Measurements from ENCODE around the gene KIRREL3.

KIRREL3 gene

GRCh38 chr11:126464796-126465195 lies 535.8 kb downstream of the KIRREL3 start:
- no peak for DNase-seq (ENCODE audit: low read depth)

- no peak for DNase-seq (ENCODE audit: low read depth)
Observed at GRCh38 chr11:126462422-126462821, 538.1 kb downstream of the KIRREL3 start.

- no peak for DNase-seq (ENCODE audit: low read depth)
Observed at GRCh38 chr11:126461996-126462395, 538.6 kb downstream of the KIRREL3 start.

GRCh38 chr11:126461096-126461440 lies 539.5 kb downstream of the KIRREL3 start:
- no peak for DNase-seq (ENCODE audit: low read depth)

- no peak for DNase-seq (ENCODE audit: low read depth)
Observed at GRCh38 chr11:126460417-126461095, 540.0 kb downstream of the KIRREL3 start.

GRCh38 chr11:126459691-126460281 lies 540.8 kb downstream of the KIRREL3 start:
- DNase-seq (ENCODE audit: low read depth), result peak; percentile 45

GRCh38 chr11:126457817-126458216 lies 542.8 kb downstream of the KIRREL3 start:
- no peak for DNase-seq (ENCODE audit: low read depth)

GRCh38 chr11:126456783-126457542 lies 543.6 kb downstream of the KIRREL3 start:
- no peak for DNase-seq (ENCODE audit: low read depth)

GRCh38 chr11:126456089-126456488 lies 544.5 kb downstream of the KIRREL3 start:
- no peak for DNase-seq (ENCODE audit: low read depth)

GRCh38 chr11:126452241-126453101 lies 548.1 kb downstream of the KIRREL3 start:
- no peak for DNase-seq (ENCODE audit: low read depth)

- DNase-seq (ENCODE audit: low read depth), result no peak
Observed at GRCh38 chr11:126451211-126451802, 549.3 kb downstream of the KIRREL3 start.

- DNase-seq (ENCODE audit: low read depth), result no peak
Observed at GRCh38 chr11:126450806-126451205, 549.8 kb downstream of the KIRREL3 start.

GRCh38 chr11:126450198-126450597 lies 550.4 kb downstream of the KIRREL3 start:
- DNase-seq (ENCODE audit: low read depth), result no peak

- no peak for DNase-seq (ENCODE audit: low read depth)
Observed at GRCh38 chr11:126446581-126446980, 554.0 kb downstream of the KIRREL3 start.

- DNase-seq (ENCODE audit: low read depth), result no peak
Observed at GRCh38 chr11:126444072-126444471, 556.5 kb downstream of the KIRREL3 start.

GRCh38 chr11:126443120-126443519 lies 557.5 kb downstream of the KIRREL3 start:
- no peak for DNase-seq (ENCODE audit: low read depth)

- DNase-seq (ENCODE audit: low read depth), result no peak
Observed at GRCh38 chr11:126440792-126441514, 559.6 kb downstream of the KIRREL3 start.

- no peak for DNase-seq (ENCODE audit: low read depth)
Observed at GRCh38 chr11:126440276-126440675, 560.3 kb downstream of the KIRREL3 start.

GRCh38 chr11:126438691-126439090 lies 561.9 kb downstream of the KIRREL3 start:
- no peak for DNase-seq (ENCODE audit: low read depth)

GRCh38 chr11:126438272-126438671 lies 562.3 kb downstream of the KIRREL3 start:
- DNase-seq (ENCODE audit: low read depth), result no peak

GRCh38 chr11:126437731-126438130 lies 562.8 kb downstream of the KIRREL3 start:
- no peak for DNase-seq (ENCODE audit: low read depth)

Data from GM04503 (cell line).